IPS-NIHi7 (cell line): ENCODE results near the gene CTNNA1.
"Not testable (repeated sequence)": the region's sequence is repeated elsewhere in the genome, so short reads cannot be mapped to it uniquely, and the experiment has no call there.

Experiments used
- DNase-seq: peaks from one replicate; pipeline ENCODE4 v3.0.0; 2012; ENCODE audit warnings: mixed read lengths; ENCODE audit errors: extremely low spot score

CTNNA1 gene

GRCh38 chr5:138757061-138757776 lies 4.0 kb downstream of the CTNNA1 start:
- no peak for DNase-seq

DNA sequence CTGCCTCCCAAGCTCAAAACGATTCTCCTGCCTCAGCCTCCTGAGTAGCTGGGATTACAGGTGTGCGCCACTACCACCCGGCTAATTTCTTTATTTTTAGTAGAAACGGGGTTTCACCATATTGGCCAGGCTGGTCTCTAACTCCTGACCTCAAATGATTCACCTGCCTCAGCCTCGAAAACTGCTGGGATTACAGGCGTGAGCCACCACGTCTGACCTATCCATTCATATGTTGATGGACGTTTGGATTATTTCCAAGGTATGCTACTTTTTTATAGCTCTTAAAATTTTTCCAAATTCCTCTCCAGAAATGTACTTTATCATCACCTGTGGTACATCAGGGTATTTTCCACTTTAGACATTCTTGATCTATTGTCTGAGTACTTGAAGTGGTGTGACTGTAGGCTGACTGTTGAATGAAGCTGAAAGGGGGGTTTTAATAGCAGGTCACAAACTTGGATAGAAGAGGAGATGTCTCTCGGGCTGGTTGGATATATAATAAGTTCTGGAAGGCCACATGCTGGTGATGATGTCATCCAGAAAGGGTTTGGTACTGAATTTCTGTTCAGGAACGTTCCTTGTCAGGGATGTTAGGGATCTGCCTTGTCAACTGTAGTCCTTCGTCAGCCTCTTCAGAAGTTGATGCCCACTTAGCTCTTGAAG lies 7.4 kb downstream of the CTNNA1 start:
- DNase-seq: no peak

- not testable (repeated sequence) for DNase-seq
Measured at GRCh38 chr5:138761115-138761514, 7.9 kb downstream of the CTNNA1 start.

DNA sequence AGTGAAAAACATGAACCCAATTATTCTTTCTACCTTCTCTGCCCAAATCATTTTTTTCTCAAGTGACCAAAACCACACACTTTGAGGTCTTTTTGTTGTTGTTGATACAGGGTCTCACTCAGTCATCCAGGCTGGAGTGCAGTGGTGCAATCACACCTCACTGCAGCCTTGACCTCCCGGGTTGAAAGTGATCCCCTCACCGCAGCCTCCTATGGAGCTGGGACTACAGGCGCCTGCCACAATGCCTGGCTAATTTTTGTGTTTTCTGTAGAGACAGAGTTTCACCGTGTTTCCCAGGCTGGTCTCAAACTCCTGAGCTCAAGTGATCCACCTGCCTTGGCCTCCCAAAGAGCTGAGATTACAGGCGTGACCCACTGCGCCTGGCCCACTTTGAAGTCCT lies 8.4 kb downstream of the CTNNA1 start:
- not testable (repeated sequence) for DNase-seq

DNA sequence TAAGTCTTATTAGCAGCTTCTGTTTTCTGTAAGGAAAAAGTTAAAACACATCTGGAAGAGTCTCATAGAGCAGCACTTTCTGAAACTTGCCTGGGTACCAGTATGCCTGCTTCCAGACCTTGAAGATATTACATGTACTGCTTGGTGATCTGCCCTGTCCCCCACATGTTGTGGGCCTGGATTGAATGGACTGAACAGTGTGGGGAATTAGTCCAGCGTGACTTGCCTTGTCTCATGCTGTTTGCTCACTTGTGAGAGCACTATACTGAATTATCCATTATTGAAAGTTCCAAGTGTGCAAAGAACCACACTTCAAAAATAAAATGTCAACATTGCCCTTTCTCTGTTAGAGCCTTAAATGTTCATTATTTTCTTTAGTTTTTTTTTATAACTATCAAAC lies 8.9 kb downstream of the CTNNA1 start:
- no peak for DNase-seq

DNA sequence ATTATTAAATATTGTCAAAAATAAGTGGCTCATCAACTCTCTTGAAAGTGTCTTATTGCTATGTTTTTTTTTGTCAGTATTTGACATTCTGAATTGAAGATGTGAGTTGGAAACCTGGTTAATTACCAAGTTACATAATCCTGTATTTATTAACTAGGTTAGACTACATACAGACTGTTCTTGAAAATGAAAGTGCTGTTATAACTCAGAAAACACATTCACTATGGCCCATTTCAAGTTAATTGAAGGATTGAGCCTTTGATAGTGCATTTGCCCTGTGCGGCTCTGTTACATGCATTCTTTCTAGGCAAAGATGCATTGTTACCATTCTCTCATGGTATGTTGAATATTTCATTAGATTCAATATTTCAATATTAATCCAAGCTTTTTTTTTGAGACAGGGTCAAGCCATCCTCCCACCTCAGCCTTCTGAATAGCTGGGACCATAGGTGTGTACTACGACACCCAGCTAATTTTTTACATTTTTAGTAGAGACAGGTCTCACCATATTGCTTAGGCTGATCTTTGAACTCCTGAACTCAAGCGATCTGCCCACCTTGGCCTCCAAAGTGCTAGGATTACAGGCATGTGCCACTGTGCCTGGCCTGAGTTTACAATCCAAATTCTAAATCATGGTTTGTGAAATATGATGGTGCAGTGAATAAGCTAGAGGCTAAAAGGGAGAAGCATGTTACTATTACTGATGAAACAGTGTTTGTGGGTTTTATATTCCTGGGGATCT lies 10.0 kb downstream of the CTNNA1 start:
- no peak for DNase-seq

- no peak for DNase-seq
Measured at GRCh38 chr5:138770291-138770690, 17.1 kb downstream of the CTNNA1 start.

- no peak for DNase-seq
Measured at GRCh38 chr5:138770977-138771376, 17.8 kb downstream of the CTNNA1 start.

DNA sequence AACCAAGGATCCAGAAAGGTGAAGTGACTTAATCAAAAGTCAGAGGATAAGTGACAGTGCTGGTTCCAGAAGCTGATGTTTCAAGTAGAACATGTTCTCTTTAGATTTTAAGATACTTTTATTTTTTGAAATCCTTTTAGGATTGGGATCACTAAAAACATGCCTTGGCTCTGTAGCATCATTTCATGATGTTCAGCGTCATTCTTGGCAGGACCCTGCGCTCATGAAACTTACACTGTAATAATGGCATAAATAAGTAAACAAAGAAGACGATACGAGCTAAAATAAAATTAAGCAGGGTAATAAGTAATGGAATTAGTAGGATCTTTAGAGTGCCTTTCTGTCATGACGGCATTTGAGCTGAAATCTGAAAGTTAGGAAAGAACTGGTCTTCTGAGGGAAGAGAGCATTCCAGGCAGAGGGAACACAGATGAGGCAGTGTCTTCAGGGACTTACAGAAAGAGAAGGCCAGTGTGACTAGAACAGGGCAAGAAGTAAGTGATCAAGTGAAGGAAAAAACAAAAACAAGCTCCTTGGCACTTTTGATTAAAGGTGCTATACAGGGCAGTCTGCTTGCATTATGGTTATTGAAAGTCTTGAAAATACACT lies 19.9 kb downstream of the CTNNA1 start:
- DNase-seq: no peak

- not testable (repeated sequence) for DNase-seq
Measured at GRCh38 chr5:138773624-138774023, 20.4 kb downstream of the CTNNA1 start.

GRCh38 chr5:138775034-138775433 lies 21.8 kb downstream of the CTNNA1 start:
- DNase-seq: no peak

DNA sequence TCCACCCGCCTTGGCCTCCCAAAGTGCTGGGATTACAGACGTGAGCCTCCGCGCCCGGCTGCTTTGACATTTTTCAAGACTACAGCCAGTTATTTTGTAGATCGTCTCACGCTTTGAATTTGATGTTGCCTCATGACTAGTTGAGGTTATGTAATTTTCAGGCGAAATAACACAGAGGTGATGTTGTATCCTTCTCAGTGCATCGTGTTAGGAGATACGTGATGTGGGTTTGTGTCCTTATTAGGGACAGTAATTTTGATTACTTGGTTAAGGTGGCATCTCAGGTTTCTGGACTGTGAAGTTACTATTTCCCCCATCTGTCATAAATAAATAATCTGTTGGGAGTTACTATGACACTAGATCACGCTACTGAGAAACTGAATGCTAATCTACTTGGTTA lies 25.0 kb downstream of the CTNNA1 start:
- no peak for DNase-seq

DNA sequence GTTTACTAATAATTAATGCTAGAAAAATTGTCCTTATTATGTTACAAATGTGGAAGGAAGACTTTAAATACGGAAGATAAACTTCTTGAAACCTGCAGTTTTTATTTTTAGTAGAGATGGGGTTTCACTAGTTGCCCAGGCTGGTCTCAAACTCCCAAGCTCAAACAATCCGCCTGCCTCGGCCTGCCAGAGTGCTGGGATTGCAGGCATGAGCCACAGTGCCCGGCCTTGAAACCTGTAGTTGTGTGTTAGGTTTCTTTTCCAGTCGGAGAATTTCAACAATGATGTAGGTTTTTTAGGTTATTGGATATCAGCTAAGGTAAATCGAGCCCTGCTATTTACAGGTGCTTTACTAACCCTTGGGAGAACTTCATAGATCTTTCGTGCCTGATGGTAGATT lies 30.8 kb downstream of the CTNNA1 start:
- DNase-seq: no peak

- no peak for DNase-seq
Measured at GRCh38 chr5:138784590-138784989, 31.4 kb downstream of the CTNNA1 start.

DNA sequence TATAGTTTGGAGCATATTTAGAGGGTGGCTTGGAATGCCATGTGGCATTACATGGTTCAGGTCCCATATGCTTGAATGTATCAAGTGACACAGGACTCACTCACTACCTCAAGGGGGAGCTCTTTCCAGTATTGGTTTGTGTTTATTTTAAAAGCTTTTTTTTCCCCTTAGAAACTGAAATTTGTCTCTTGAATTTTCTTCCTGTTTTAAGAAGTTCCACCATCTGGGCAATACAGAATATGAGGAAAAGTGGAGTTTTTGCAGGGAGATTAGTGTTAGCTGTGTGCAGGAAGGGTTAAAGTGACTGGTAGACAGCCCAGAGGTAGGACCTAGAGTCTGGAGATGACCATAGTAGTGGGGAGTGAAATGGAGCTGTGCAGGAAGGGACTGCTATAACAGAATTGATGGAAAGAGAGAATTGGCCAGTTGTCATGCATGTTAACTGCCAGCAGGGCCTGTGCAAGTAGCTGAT lies 36.6 kb downstream of the CTNNA1 start:
- DNase-seq: peak; percentile 63

GRCh38 chr5:138790684-138791083 lies 37.5 kb downstream of the CTNNA1 start:
- DNase-seq: no peak

DNA sequence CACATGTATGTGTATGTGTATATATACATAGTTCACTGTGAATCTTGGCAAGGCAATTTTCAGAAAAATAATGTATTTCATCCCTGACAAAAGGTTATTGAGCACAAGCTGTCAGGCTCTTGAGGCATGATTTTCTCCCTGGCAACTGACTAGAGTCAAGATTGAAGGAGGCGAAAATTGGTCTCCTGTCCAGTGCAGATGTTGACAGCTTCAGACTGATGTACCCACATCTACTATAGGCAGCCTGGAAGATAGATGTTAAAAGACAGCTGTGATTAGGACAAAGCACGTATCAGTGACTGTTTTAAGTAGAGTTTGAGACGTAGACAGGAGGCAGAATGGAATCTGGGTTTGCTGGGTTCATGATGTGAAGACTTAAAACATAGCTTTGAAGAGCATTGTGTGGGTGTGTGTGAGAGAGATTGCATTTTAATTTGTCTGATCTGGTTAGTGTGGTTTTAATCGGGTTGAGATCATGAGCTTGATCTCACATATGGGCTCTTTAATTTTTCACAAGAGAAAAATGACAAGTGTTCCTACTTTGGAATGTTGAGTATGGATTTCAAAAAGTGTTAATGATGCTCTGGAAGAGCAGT lies 39.1 kb downstream of the CTNNA1 start:
- no peak for DNase-seq

DNA sequence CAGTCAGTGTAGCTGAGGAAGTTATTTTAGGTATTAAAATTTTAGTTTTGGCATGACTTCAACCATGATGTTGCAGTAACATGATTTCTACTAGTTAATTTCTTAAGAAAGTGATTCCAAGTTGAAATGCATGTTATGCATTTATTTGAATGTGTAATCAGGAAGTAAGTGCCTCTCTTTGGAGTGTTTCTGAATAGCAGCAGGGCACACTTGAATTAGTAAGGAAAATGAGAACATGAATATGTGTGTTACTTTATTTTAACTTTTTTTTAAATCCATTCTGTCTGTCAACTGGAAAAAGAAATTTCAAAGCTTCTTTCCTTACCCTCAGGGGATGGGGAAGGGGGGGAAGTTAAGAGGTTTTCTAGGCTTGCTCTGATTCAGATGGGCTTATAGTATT lies 40.4 kb downstream of the CTNNA1 start:
- DNase-seq: no peak

- DNase-seq: no peak
Measured at GRCh38 chr5:138803285-138803684, 50.1 kb downstream of the CTNNA1 start.

GRCh38 chr5:138803935-138804334 lies 50.7 kb downstream of the CTNNA1 start:
- no peak for DNase-seq

DNA sequence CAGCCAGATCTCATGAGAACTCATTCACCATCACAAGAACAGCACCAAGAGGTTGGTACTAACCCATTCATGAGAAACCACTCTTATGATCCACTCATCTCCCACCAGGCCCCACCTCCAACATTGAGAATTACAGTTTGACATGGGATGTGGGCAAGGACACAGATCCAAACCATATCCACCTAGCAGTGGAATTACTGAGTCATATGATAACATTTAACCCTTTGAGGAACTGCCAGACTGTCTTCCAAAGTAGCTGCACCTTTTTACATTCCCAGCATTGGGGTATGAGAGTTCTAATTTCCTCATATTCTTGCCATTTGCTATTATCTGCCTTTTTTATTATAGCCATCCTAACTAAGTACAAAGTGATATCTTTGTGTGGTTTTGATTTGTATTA lies 51.9 kb downstream of the CTNNA1 start:
- no peak for DNase-seq

DNA sequence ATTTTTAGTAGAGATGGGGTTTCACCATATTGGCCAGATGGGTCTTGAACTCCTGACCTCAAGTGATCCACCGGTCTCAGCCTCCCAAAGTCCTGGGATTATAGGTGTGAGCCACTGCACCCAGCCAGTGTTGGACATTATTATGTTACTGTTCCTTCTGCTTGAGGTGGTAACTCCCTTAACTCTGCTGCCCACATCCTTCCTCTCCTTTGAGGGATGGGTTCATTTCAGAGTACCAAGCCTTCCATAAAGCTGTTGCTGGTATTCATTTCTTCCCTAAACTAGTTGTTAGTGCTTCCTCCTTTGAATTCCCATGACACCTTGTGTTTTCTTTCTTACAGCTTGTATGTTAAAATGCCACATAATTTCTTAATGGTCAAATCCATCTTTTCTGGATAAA lies 54.0 kb downstream of the CTNNA1 start:
- DNase-seq: no peak
